ENCODE results near the gene CLPSL1.

CLPSL1 gene

DNA sequence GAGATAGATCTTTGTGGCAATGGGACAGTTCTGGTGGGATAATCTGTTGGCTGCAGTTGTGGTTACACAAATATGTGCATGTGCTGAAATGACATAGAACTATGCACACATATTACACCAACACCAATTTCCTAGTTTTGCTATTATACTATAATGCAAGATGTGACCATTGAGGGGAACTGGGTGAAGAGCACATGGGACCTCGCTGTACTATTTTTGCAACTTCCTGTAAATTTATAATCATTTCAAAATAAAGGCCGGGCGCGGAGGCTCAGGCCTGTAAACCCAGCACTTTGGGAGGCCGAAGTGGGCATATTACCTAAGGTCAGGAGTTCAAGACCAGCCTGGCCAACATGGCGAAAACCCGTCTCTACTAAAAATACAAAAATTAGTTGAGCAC lies 35.3 kb upstream of the CLPSL1 start:
- DNase-seq (ENCODE audit: extremely low spot score), result no peak
- TF ChIP-seq, protein P1, sequence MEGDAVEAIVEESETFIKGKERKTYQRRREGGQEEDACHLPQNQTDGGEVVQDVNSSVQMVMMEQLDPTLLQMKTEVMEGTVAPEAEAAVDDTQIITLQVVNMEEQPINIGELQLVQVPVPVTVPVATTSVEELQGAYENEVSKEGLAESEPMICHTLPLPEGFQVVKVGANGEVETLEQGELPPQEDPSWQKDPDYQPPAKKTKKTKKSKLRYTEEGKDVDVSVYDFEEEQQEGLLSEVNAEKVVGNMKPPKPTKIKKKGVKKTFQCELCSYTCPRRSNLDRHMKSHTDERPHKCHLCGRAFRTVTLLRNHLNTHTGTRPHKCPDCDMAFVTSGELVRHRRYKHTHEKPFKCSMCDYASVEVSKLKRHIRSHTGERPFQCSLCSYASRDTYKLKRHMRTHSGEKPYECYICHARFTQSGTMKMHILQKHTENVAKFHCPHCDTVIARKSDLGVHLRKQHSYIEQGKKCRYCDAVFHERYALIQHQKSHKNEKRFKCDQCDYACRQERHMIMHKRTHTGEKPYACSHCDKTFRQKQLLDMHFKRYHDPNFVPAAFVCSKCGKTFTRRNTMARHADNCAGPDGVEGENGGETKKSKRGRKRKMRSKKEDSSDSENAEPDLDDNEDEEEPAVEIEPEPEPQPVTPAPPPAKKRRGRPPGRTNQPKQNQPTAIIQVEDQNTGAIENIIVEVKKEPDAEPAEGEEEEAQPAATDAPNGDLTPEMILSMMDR (IDR thresholded peaks at IDR 0.05; ENCODE audit: control extremely low read depth, extremely low read depth, low read depth, missing control alignments), result no peak
- CTCF ChIA-PET, result interaction anchor here (2.7 kb wide), 1 partner anchor 9 kb away, joined by 21 read pairs; the partner anchor contains the start of gene ARMC12
- POLR2A ChIA-PET, result no interaction called here

DNA sequence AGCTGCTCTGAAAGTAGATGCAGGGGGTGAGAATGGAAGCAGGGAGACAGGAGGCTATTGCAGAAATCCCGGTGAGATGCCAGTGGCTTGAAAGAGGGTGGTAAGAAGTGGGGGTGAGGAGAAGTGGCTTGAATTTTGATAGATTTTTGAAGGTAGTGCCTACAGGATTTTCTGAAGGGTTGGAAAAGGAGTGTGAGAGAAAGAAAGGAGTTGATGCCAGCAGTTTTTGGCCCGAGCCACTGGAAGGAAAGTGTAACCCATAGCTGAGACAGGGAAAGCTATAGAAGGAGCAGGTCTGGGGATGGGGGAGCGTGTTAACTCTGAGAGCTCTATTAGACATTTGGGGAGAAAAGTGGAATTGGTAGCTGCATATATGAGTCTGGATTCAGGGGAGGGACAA lies 34.3 kb upstream of the CLPSL1 start:
- ChIA-PET POLR2A (no interaction called here), CTCF (interaction anchor here (0.8 to 2.7 kb wide), 4 partner anchors 10 to 162 kb away, joined by 3 to 21 read pairs (median 4); partner anchors contain the start of gene ARMC12)

DNA sequence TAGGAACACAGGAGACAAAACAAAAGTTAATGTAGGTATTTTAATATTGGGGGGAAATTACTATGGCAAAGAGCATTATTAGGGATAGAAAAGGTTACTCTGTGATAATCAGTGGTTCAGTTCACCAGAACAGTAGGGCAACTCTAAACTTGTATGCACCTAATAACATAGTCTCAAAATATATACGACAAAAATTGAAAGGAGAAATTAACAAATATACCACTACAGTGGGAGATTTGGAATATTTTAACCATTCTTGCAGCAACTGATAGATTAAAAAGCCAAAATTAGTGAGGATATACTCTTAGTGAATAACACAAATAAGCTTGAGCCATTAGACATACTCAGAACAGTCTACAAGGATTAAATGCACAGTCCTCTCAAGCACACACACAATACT lies 32.9 kb upstream of the CLPSL1 start:
- POLR2A ChIA-PET, result no interaction called here
- TF ChIP-seq, protein P1 (IDR thresholded peaks at IDR 0.05; ENCODE audit: control extremely low read depth, extremely low read depth, low read depth, missing control alignments), result no peak

More for the DNA sequence above, 34.3 kb upstream of the CLPSL1 start:
- no peak for DNase-seq (ENCODE audit: extremely low spot score)
- TF ChIP-seq, protein P1 (IDR thresholded peaks at IDR 0.05; ENCODE audit: control extremely low read depth, extremely low read depth, low read depth, missing control alignments), result no peak

DNA sequence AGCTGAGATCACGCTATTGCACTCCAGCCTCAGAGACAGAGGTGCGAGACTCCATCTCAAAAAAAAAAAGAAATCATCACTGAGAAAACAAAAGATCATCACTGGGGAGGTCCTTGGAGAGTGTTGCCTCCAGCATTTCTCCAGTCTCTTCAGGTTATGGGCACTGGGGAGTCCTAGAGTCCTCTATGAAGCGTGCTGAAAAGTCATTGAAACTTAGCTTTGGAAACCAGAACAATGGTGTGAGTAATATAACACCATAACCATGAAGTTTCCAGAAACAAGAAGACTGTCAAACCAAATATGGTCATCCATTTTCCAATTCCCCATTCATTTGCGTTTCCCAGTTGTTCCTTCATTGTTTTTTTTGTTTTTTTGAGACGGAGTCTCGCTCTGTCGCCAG lies 30.3 kb upstream of the CLPSL1 start:
- CTCF ChIA-PET, result interaction anchor here (1.7 to 8.3 kb wide), 2 partner anchors 14 to 228 kb away, joined by 6 to 67 read pairs; partner anchors contain the start of gene ARMC12
- DNase-seq (ENCODE audit: extremely low spot score), result no peak
- TF ChIP-seq, protein P1 (IDR thresholded peaks at IDR 0.05; ENCODE audit: control extremely low read depth, extremely low read depth, low read depth, missing control alignments), result no peak
- POLR2A ChIA-PET, result no interaction called here

More for the DNA sequence above, 32.9 kb upstream of the CLPSL1 start:
- DNase-seq (ENCODE audit: extremely low spot score), result no peak
- CTCF ChIA-PET, result interaction anchor here (1.0 to 8.3 kb wide), 3 partner anchors 11 to 224 kb away, joined by 3 to 67 read pairs (median 21); partner anchors contain the start of gene ARMC12

DNA sequence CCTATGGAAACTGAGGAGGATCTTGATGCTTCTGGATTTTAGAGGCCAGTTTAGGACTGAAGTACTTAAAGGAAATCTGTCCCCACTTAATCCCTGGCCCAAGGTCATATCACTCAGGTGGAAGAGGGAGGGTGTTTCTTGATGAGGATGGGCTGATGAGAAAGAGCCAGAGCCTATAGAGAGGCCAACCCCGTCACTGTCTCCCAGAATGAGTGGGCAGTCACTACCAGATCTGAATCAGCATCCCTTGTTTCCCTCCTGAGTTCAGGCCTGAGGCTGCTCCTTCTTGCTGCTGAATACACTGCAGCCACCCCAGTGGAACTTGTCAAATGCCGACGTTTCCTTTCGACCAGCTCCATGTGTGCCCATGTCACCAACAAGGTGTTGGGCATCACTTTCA lies 29.2 kb upstream of the CLPSL1 start:
- ChIA-PET CTCF (interaction anchor here (0.8 to 8.3 kb wide), 3 partner anchors 15 to 121 kb away, joined by 3 to 67 read pairs (median 3); partner anchors contain the start of gene ARMC12), POLR2A (no interaction called here)
- DNase-seq (ENCODE audit: extremely low spot score), result no peak
- TF ChIP-seq, protein P1 (IDR thresholded peaks at IDR 0.05; ENCODE audit: control extremely low read depth, extremely low read depth, low read depth, missing control alignments), result no peak

DNA sequence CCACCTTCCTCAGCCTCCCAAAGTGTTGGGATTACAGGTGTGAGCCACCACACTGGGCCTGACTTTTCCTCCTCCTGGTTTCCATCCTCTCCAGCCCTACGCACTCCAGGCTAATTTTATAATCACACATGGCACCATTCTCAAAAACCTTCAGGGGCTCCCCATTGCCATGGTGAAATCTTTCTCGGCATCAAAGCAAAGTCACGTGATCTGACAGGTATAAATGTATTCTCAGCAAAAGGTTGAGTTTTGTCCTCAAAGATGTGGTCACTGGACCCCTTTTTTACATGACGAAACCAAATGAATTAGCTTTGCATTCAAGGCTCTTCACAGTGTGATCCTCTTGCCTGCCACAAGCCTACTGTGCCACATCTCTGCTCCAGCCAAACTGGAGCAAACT lies 28.5 kb upstream of the CLPSL1 start:
- POLR2A ChIA-PET, result no interaction called here
- TF ChIP-seq, protein P1 (IDR thresholded peaks at IDR 0.05; ENCODE audit: control extremely low read depth, extremely low read depth, low read depth, missing control alignments), result no peak
- CTCF ChIA-PET, result interaction anchor here (0.8 to 8.3 kb wide), 2 partner anchors 16 to 120 kb away, joined by 3 to 67 read pairs; partner anchors contain the start of gene ARMC12
- DNase-seq (ENCODE audit: extremely low spot score), result no peak
